DOHH2 (cell line): ENCODE results near the gene SDHAF1.
"Not testable (repeated sequence)": the region's sequence is repeated elsewhere in the genome, so short reads cannot be mapped to it uniquely, and the experiment has no call there.

Experiments
- H3F3A ChIP-seq: fragments of 200-600 bp; sonication (generic), shearing (Covaris generic); 2 replicates; pipeline ENCODE4 v1.6.0; 2016; ENCODE audit warnings: antibody characterized with exemption, mild to moderate bottlenecking; ENCODE audit not compliant: control insufficient read depth, insufficient read depth
- H3K27ac ChIP-seq: fragments of 200-600 bp; sonication (generic); 2 replicates; pipeline ENCODE4 v1.5.1; 2014; ENCODE audit warnings: low read depth, mild to moderate bottlenecking, low read length, moderate library complexity
- H3K27me3 ChIP-seq: fragments of 200-600 bp; sonication (generic); 2 replicates; pipeline ENCODE4 v1.6.1; 2014; ENCODE audit warnings: mild to moderate bottlenecking, low read length, mixed read lengths; ENCODE audit not compliant: control insufficient read depth
- H3K36me3 ChIP-seq: fragments of 200-600 bp; sonication (generic); 2 replicates; pipeline ENCODE4 v1.6.1; 2014; ENCODE audit warnings: mild to moderate bottlenecking, low read length, moderate library complexity, mixed read lengths; ENCODE audit not compliant: control insufficient read depth
- H3K4me1 ChIP-seq: fragments of 200-600 bp; sonication (generic); 2 replicates; pipeline ENCODE4 v1.6.1; 2014; ENCODE audit warnings: mild to moderate bottlenecking, low read length, mixed read lengths; ENCODE audit not compliant: control insufficient read depth
- H3K4me2 ChIP-seq: fragments of 200-600 bp; sonication (generic); 2 replicates; pipeline ENCODE4 v1.6.0; 2014; ENCODE audit warnings: mild to moderate bottlenecking, low read length, moderate library complexity
- H3K4me3 ChIP-seq: fragments of 200-600 bp; sonication (generic); 2 replicates; pipeline ENCODE4 v1.5.1; 2014; ENCODE audit warnings: mild to moderate bottlenecking, low read length, mixed read lengths
- H3K79me2 ChIP-seq: fragments of 200-600 bp; sonication (generic); 2 replicates; pipeline ENCODE4 v1.6.1; 2014; ENCODE audit warnings: mild to moderate bottlenecking, low read length, mixed read lengths; ENCODE audit not compliant: control insufficient read depth
- H3K9me2 ChIP-seq: fragments of 200-600 bp; sonication (generic); replicated peaks from 2 replicates; pipeline ENCODE4 v1.6.1; 2014; ENCODE audit warnings: mild to moderate bottlenecking, low read length, mixed read lengths; ENCODE audit not compliant: control insufficient read depth
- H3K9me3 ChIP-seq: fragments of 200-600 bp; sonication (generic); 2 replicates; pipeline ENCODE4 v1.6.1; 2014; ENCODE audit warnings: antibody characterized with exemption, low read length, mixed read lengths; ENCODE audit not compliant: control insufficient read depth, insufficient read depth
- H4K20me1 ChIP-seq: fragments of 200-600 bp; sonication (generic); 2 replicates; pipeline ENCODE4 v1.6.0; 2014; ENCODE audit warnings: low read depth, mild to moderate bottlenecking, antibody characterized with exemption, low read length, moderate library complexity; ENCODE audit not compliant: control insufficient read depth, insufficient read depth
- EZH2phosphoT487 ChIP-seq: fragments of 200-600 bp; sonication (generic); IDR thresholded peaks from 2 replicates; pipeline ENCODE4 v1.6.1; 2017; ENCODE audit warnings: borderline replicate concordance, mild to moderate bottlenecking, antibody characterized with exemption, low read length, moderate library complexity, mixed read lengths
- TF ChIP-seq, protein P1 (sequence below): fragments of 200-600 bp; sonication (generic); IDR thresholded peaks from one replicate; pipeline ENCODE4 v1.5.1; 2014; ENCODE audit warnings: antibody characterized with exemption, mild to moderate bottlenecking, low read depth, low read length; ENCODE audit not compliant: poor library complexity, severe bottlenecking

SDHAF1 gene

DNA sequence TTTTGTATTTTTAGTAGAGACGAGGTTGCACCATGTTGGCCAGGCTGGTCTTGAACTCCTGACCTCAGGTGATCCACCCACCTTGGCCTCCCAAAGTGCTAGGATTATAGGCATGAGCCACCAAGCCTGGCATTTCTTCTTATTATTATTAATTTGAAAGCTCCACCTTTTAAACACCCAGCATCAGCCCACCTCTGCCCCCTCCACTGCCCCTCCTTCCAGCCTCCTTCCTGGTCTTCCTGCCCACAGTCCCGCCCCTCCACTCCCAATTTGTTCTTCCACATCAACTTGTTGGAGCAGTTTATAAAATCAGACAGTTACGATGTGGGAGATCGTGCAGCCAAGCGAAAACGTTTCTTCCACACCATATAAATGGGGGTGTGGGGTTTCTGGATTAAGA lies 45.5 kb downstream of the SDHAF1 start:
- no peaks in the 10 kb centered on the region for H3K79me2 ChIP-seq

DNA sequence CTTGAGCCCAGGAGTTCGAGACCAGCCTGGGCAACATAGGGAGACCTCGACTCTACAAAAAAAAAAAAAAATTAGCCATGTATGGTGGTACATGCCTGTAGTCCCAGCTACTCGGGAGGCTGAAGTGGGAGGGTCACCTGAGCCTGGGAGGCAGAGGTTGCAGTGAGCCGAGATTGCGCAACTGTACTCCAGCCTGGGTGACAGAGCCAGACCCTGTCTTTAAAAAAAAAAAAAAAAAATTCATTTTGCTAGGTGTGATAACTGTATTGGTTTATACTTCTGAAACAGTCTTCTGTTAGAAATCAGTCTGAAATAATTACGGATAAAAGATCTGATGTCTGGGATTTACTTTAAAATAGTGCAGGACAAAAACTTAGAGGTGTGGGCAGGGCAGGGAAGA lies 46.1 kb downstream of the SDHAF1 start:
- not testable (repeated sequence) for H3K4me1 ChIP-seq, H3K4me2 ChIP-seq, H3F3A ChIP-seq, H3K9me3 ChIP-seq, H3K9me2 ChIP-seq, H4K20me1 ChIP-seq, H3K79me2 ChIP-seq, H3K36me3 ChIP-seq, H3K27ac ChIP-seq, H3K27me3 ChIP-seq, H3K4me3 ChIP-seq

More for the DNA sequence above, 45.5 kb downstream of the SDHAF1 start:
- Histone ChIP-seq H3K4me3 (no peak overlapping the region), H3F3A (no peaks in the 10 kb centered on the region), H3K27ac (no peak overlapping the region), H3K9me2 (no peaks in the 10 kb centered on the region), H3K27me3 (no peaks in the 10 kb centered on the region), H3K36me3 (no peaks in the 10 kb centered on the region), H4K20me1 (no peaks in the 10 kb centered on the region), H3K4me2 (no peak overlapping the region), H3K4me1 (no peaks in the 10 kb centered on the region), H3K9me3 (no peaks in the 10 kb centered on the region)
- no peak for TF ChIP-seq EZH2phosphoT487
- TF ChIP-seq, protein P1, sequence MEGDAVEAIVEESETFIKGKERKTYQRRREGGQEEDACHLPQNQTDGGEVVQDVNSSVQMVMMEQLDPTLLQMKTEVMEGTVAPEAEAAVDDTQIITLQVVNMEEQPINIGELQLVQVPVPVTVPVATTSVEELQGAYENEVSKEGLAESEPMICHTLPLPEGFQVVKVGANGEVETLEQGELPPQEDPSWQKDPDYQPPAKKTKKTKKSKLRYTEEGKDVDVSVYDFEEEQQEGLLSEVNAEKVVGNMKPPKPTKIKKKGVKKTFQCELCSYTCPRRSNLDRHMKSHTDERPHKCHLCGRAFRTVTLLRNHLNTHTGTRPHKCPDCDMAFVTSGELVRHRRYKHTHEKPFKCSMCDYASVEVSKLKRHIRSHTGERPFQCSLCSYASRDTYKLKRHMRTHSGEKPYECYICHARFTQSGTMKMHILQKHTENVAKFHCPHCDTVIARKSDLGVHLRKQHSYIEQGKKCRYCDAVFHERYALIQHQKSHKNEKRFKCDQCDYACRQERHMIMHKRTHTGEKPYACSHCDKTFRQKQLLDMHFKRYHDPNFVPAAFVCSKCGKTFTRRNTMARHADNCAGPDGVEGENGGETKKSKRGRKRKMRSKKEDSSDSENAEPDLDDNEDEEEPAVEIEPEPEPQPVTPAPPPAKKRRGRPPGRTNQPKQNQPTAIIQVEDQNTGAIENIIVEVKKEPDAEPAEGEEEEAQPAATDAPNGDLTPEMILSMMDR: no peak

DNA sequence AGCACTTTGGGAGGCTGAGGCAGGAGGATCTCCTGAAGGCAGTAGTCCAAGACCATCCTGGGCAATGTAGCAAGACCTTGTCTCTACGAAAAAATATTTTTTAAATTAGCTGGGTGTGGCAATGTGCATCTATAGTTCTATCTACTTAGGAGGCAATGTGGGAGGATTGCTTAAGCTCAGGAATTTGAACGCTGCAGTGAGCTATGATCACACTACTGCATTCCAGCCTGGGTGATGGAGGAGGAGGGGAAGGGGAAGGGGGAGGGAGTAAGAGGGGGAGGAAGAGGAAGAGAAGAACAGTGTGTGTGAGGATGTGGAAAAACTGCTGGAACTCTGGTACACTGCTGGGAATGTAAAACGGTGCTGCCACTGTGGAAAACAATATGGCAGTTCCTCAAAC lies 46.8 kb downstream of the SDHAF1 start:
- Histone ChIP-seq H3F3A (no peaks in the 10 kb centered on the region), H3K36me3 (no peaks in the 10 kb centered on the region), H3K4me2 (no peak overlapping the region), H3K79me2 (no peaks in the 10 kb centered on the region), H3K4me3 (no peak overlapping the region), H3K27ac (no peak overlapping the region), H3K4me1 (no peaks in the 10 kb centered on the region), H4K20me1 (no peaks in the 10 kb centered on the region), H3K27me3 (no peaks in the 10 kb centered on the region), H3K9me3 (no peaks in the 10 kb centered on the region), H3K9me2 (no peaks in the 10 kb centered on the region)
- TF ChIP-seq, protein P1: no peak
- TF ChIP-seq EZH2phosphoT487: no peak

DNA sequence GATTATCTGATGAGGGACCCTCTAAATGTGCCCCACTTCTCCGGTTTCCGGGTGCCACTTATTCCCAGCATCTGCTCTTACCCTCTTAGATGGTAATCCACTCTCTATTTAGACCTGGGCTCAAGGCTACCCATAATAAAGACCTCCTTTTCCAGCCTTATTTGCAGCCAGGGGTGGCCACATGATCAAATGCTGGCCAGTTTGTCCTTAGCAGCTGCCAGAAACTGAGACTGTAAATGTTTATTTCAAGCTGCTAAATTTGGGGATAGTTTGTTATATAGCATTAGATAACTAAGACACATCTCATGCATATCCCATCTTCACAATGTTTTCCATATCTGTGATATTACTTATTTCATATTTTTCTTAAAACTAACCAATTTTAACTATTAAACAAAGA lies 49.0 kb downstream of the SDHAF1 start:
- Histone ChIP-seq H3K36me3 (no peaks in the 10 kb centered on the region), H3K9me3 (no peaks in the 10 kb centered on the region), H3K79me2 (no peaks in the 10 kb centered on the region), H3K27ac (no peak overlapping the region), H4K20me1 (no peaks in the 10 kb centered on the region), H3K27me3 (no peaks in the 10 kb centered on the region), H3K9me2 (no peaks in the 10 kb centered on the region), H3K4me2 (no peak overlapping the region), H3K4me3 (no peak overlapping the region), H3F3A (no peaks in the 10 kb centered on the region), H3K4me1 (no peaks in the 10 kb centered on the region)
- no peak for TF ChIP-seq EZH2phosphoT487
- TF ChIP-seq, protein P1: no peak
